HAP-1 (cell line): ENCODE data around the gene TMEM198.
A peak's percentile ranks its signal among the peaks of the same experiment; 100 is the strongest.

Source experiments
- DNase-seq, 2 experiments: peaks; one replicate each; pipeline ENCODE4 v3.0.0-alpha.2; 2016 to 2020; ENCODE audit warnings: low spot score in 2 of 2
- H3K27me3 ChIP-seq: fragments of 250-450 bp; sonication (Bioruptor Pico); 2 replicates; pipeline ENCODE4 v1.5.1; 2020; ENCODE audit warnings: low read depth, mild to moderate bottlenecking, moderate library complexity
- H3K36me3 ChIP-seq: fragments of 250-450 bp; sonication (Bioruptor Pico); replicated peaks from 2 replicates; pipeline ENCODE4 v1.5.1; 2020; ENCODE audit warnings: mild to moderate bottlenecking
- H3K4me1 ChIP-seq: fragments of 250-450 bp; sonication (Bioruptor Pico); 2 replicates; pipeline ENCODE4 v1.5.1; 2020; ENCODE audit warnings: mild to moderate bottlenecking
- H3K4me3 ChIP-seq: fragments of 250-450 bp; sonication (Bioruptor Pico); 2 replicates; pipeline ENCODE4 v1.5.1; 2020; ENCODE audit warnings: mild to moderate bottlenecking, moderate library complexity
- H3K9me3 ChIP-seq: fragments of 250-450 bp; sonication (Bioruptor Pico); 2 replicates; pipeline ENCODE4 v1.5.1; 2020; ENCODE audit warnings: mild to moderate bottlenecking, moderate library complexity
- in situ Hi-C: fragments of 300-500 bp; cut with MboI; formaldehyde crosslinking; loops from 3 replicates; pipeline ENCODE4 v1.14.3; 2020; ENCODE audit warnings: low sequenced_read_pairs, inconsistent platforms, mixed read lengths

Gene TMEM198

DNA sequence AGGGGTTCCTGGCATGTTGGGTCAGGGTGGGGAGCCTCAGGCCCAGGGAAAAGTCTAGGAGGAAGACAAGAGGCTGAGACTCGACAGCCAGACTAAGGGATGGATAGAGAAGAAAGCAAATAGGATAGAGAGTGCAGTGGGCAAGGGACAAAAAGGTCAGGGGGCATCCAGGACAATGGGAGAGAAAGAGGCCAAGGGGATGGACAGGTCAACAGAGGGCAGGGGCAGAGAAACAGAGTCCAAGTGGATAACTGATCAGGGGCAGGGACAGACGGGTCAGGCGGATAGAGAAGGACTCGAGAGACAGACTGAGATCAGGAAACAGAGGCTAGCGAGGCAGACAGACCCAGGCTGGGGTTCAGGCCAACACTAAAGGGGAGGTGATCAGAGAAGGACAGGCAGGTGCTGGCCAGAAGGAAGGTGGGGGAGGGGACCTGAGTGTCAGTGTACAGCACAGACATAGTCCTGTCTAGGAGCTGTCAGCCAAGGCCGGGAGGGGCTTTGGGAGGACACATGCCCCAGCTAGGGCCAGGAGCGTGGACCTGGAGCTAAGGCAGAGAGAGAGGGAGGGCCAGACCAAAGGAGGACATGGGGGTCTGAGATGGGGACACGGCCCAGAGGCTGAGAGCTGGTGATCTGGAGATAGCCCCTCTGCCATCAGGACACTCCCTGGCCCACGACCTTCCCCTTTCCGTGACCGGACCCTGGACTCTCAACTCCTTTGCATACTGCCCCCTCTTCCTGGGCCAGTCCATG, 17.3 kb upstream of the TMEM198 start:
- peaks cover 7% of the 10 kb centered on the region for H3K4me1 ChIP-seq
- H3K4me3 ChIP-seq = no peak overlapping the region
- H3K36me3 ChIP-seq = no peaks in the 10 kb centered on the region
- no peak for DNase-seq
- in situ Hi-C loops = loop anchor here (5.0 kb wide), 1 partner anchor 54 kb away; no protein-coding TSS in a partner anchor
- no peaks in the 10 kb centered on the region for H3K9me3 ChIP-seq
- H3K27me3 ChIP-seq = peaks cover 37% of the 10 kb centered on the region

DNA sequence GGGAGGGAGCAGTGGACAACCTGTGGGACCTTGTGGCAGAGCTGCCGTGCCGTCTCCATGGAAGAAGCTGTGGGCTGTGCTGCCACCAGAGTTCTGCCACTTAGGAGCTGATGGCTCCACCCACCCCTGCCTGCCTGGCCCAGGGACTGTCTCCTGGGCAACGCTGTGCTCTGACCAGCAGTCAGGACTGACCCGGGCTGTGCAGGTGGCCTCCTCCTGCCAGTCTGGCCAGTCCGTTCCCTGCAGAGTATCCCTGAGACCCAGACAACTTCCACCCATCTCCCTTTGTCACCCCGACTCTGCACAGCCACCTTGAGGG, 16.8 kb upstream of the TMEM198 start:
- DNase-seq = no peak
- in situ Hi-C loops = loop anchor here (5.0 kb wide), 1 partner anchor 55 kb away; no protein-coding TSS in a partner anchor
- Histone ChIP-seq H3K4me3 (no peak overlapping the region), H3K36me3 (no peaks in the 10 kb centered on the region), H3K4me1 (peaks cover 3% of the 10 kb centered on the region), H3K9me3 (no peaks in the 10 kb centered on the region), H3K27me3 (peaks cover 43% of the 10 kb centered on the region)

DNA sequence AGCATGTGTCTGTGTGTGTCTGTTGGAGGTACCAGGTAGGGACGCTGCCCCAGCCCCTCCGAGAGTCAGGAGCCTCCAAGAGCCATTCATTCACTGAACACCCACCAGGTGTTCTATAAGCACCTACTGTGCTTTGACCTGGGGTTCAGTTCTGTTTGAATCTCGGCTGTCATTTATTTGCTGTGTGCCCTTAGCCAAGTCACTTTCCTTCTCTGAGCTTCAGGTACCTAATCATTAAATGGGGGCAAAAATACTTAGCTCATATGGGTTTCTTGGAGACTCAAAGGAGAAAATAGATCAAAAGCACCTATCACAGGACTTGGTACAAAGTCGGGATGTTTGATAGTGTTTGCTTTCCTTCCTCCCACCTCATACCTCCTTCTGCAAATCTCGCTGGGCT, 16.4 kb upstream of the TMEM198 start:
- no peak for DNase-seq
- H3K4me3 ChIP-seq = no peak overlapping the region
- peaks cover 47% of the 10 kb centered on the region for H3K27me3 ChIP-seq
- in situ Hi-C loops = loop anchor here (5.0 kb wide), 1 partner anchor 55 kb away; no protein-coding TSS in a partner anchor
- no peaks in the 10 kb centered on the region for H3K36me3 ChIP-seq
- peaks cover 3% of the 10 kb centered on the region; the same call in 1 of the 2 replicates for H3K4me1 ChIP-seq
- no peaks in the 10 kb centered on the region for H3K9me3 ChIP-seq

DNA sequence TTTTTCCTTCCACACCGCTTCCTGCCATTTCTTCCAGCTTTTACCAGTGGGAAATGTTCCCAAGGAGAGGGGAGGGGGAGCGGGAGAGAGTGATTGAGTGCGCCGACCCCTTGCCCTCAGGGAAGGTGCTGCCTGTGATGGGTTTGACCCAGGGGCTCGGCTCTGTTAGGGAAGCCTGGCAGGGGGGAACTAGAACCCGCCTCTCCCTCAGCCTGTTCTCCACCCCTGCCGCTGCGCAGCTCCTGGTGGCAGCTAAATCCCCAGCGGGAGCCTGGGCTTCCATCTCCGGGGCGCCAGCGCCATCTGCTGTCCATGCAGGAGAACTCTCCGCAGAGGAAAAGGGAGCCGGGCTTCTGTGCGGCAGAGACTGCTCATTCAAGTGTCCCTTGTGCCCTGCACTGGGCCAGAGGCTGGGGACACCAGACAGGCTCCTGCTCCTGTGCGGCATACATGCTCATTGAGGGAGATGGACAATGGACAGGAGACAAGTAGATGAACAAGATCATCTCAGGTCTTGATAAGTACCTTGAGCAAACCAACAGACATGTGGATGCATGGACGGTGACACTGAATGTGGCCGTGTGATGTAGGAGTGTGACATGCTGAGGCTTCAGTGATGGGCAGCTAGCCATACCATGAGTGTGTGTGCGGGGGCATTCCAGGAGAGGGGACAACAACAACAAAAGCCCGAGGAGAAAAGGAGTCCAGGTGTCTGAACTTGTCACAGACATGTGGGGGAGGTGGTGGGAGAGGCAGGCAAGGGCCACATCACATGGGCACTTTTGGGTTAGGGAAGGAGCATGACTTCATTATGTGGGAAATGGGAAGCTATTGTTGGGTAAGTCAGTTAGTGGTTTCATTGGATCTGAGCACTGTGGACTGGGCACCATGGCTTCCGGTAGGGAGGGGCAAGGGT, 13.5 kb upstream of the TMEM198 start:
- H3K9me3 ChIP-seq = no peaks in the 10 kb centered on the region
- H3K36me3 ChIP-seq = no peaks in the 10 kb centered on the region
- DNase-seq = peak; percentile 82 to 94
- H3K4me3 ChIP-seq = no peak overlapping the region
- H3K4me1 ChIP-seq = no peaks in the 10 kb centered on the region
- H3K27me3 ChIP-seq = peaks cover 55% of the 10 kb centered on the region
- in situ Hi-C loops = loop anchor here (5.0 kb wide), 1 partner anchor 128 kb away; no protein-coding TSS in a partner anchor

DNA sequence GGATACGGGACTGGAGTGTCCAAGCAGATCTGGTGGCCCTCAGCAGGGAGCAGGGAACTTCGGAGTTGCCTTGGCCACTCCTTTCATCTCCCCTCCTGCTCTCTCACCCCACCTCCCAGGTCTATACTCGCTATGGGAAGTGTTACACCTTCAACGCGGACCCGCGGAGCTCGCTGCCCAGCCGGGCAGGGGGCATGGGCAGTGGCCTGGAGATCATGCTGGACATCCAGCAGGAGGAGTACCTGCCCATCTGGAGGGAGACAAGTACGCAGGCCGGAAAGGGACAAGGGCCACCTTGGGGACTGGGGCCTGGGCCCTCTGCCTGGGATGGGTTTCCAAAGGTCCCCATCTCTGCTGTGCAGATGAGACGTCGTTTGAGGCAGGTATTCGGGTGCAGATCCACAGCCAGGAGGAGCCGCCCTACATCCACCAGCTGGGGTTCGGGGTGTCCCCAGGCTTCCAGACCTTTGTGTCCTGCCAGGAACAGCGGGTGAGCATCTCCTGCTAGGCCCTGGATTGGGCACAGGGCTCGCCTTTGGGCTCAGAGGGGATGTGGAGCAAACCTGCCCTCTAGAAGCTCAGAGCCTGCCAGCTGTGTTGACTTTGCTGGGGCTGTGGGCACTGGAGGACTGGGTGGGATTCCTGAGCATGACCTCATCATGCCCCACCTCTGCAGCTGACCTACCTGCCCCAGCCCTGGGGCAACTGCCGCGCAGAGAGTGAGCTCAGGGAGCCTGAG, 12.0 kb upstream of the TMEM198 start:
- peaks cover 53% of the 10 kb centered on the region for H3K27me3 ChIP-seq
- no peaks in the 10 kb centered on the region for H3K9me3 ChIP-seq
- in situ Hi-C loops = loop anchor here (5.0 kb wide), 1 partner anchor 130 kb away; no protein-coding TSS in a partner anchor
- no peaks in the 10 kb centered on the region for H3K4me1 ChIP-seq
- H3K4me3 ChIP-seq = no peak overlapping the region
- no peak for DNase-seq
- H3K36me3 ChIP-seq = no peaks in the 10 kb centered on the region

DNA sequence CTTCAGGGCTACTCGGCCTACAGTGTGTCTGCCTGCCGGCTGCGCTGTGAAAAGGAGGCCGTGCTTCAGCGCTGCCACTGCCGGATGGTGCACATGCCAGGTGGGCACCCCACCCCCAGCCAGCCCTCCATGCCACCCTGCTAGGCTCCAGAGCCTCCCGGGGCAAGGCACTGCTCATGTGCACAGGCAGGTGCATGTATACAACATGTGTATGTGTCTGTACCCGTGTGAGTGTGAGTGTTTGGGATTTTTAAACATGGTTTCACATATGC, 11.5 kb upstream of the TMEM198 start:
- H3K27me3 ChIP-seq = peaks cover 48% of the 10 kb centered on the region
- no peak overlapping the region for H3K4me3 ChIP-seq
- in situ Hi-C loops = loop anchor here (5.0 kb wide), 1 partner anchor 130 kb away; no protein-coding TSS in a partner anchor
- H3K4me1 ChIP-seq = no peaks in the 10 kb centered on the region
- no peaks in the 10 kb centered on the region for H3K36me3 ChIP-seq
- DNase-seq = no peak
- no peaks in the 10 kb centered on the region for H3K9me3 ChIP-seq

DNA sequence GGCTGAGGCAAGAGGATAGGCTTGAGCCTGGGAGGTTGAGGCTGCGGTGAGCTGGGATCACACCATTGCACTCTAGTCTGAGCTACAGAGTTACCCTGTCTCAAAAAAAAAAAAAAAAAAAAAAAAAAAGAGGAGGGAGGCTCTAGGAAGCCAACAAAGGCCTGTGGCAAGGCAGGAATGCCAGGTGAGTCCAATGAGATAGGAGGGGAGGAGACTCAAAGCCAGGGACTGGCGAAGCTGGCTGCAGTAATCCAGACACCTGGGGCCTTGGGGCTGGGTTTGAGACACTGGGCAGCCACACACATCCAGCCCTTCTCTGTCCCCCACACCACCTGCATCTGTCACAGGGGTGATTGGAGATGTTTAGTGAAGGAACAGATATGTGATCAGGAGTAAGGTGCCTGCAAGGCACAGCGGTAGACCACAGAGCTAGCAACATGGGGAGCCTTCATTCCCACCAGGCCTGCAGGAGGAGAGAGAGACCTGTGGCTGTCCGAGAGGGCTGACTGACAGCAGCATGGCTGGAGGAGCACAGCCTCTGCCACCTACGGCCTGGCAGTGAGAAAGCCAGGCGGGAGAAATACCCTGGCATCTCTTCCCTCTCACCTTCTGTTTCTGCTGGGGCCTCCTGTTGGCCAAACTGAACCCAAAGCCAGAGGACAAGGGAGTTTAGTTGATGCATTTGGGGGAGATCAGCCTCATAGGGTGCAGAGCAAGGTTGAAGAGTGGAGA, 9.7 kb upstream of the TMEM198 start:
- H3K4me1 ChIP-seq = no peaks in the 10 kb centered on the region
- peaks cover 33% of the 10 kb centered on the region for H3K27me3 ChIP-seq
- no peaks in the 10 kb centered on the region for H3K9me3 ChIP-seq
- no peaks in the 10 kb centered on the region; the same call in 1 of the 2 replicates for H3K36me3 ChIP-seq
- DNase-seq = no peak
- no peak overlapping the region for H3K4me3 ChIP-seq
- in situ Hi-C loops = loop anchor here (5.0 kb wide), 1 partner anchor 132 kb away; no protein-coding TSS in a partner anchor

DNA sequence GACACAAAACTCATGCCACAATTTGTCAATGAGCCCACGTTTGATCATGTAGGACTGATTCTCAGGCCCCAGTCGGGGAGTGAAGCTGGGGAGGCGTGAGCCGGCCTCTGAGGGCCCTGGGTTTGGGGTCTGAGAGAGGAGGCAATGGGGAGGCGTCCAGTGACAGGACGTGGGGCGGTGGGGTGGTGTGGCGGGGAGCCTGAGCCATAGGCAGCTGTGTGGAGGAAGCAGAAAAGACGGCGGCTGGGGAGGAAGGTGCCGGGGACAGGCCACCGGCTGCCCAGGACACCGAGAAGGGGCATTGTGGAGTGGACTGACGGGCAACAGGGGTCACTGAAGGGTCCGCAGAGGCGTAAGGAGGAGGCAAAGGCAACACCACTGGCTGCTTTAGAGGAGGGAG, 7.4 kb upstream of the TMEM198 start:
- Histone ChIP-seq H3K4me1 (no peaks in the 10 kb centered on the region; the same call in 1 of the 2 replicates), H3K4me3 (no peak overlapping the region), H3K36me3 (peaks cover 15% of the 10 kb centered on the region), H3K9me3 (no peaks in the 10 kb centered on the region), H3K27me3 (peaks cover 18% of the 10 kb centered on the region)
- no peak for DNase-seq
- in situ Hi-C loops = no loop called here

DNA sequence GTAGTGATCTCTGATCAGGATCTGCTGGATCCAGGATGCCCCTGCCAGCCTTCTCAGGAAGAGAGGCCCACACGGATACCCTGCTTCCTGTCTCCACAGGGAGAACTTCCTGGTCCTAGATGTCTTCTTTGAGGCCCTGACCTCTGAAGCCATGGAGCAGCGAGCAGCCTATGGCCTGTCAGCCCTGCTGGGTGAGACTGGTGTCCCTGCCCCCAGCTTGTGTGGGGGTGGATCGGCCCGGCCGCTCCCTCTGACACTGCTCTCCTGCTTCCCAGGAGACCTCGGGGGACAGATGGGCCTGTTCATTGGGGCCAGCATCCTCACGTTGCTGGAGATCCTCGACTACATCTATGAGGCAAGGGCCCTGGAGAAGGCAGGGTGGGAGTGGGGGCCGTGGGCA, 6.9 kb upstream of the TMEM198 start:
- H3K27me3 ChIP-seq = peaks cover 13% of the 10 kb centered on the region
- in situ Hi-C loops = no loop called here
- DNase-seq = no peak

DNA sequence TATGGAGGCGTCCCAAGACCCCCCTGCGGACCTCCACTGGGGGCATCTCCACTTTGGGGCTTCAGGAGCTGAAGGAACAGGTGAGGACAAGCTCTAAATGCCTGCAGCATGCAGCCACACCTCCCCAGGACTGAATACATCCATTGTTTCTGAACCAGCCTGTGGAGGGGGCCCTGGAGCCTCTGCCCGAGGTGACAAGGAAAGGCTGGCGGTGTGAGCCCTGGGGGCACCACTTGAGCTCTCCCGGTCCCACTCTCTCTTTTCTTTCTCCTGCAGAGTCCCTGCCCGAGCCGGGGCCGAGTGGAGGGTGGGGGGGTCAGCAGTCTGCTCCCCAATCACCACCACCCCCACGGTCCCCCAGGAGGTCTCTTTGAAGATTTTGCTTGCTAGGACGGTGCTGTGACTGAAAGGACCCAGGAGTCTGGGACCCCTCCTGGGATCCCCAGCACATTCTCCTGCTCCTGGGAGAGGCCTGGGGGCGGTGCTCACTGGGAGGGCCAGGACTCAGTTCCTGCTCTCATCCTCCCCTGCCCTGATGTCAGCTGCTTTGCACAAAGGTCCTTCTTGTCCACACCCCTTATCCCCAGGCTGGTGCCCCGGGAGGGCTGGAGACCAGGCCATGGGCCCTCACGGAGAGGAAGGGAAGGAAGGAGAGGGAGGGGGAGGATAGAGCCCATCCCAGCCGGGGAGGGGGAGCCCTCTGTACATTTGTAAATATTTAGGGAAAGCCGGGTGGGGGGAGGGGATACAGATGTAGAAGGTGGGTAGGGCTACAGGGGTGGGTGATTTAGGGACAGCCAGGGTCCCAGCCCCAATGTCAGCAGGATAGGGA, 6.0 kb upstream of the TMEM198 start:
- H3K4me3 ChIP-seq = no peak overlapping the region
- peaks cover 8% of the 10 kb centered on the region; the same call in 1 of the 2 replicates for H3K4me1 ChIP-seq
- peaks cover 4% of the 10 kb centered on the region for H3K27me3 ChIP-seq
- DNase-seq = no peak
- in situ Hi-C loops = no loop called here
- H3K36me3 ChIP-seq = peaks cover 19% of the 10 kb centered on the region
- H3K9me3 ChIP-seq = no peaks in the 10 kb centered on the region

More for the DNA sequence above, 6.9 kb upstream of the TMEM198 start:
- Histone ChIP-seq H3K4me3 (no peak overlapping the region), H3K36me3 (peaks cover 19% of the 10 kb centered on the region), H3K9me3 (no peaks in the 10 kb centered on the region), H3K4me1 (peaks cover 2% of the 10 kb centered on the region; the same call in 1 of the 2 replicates)

DNA sequence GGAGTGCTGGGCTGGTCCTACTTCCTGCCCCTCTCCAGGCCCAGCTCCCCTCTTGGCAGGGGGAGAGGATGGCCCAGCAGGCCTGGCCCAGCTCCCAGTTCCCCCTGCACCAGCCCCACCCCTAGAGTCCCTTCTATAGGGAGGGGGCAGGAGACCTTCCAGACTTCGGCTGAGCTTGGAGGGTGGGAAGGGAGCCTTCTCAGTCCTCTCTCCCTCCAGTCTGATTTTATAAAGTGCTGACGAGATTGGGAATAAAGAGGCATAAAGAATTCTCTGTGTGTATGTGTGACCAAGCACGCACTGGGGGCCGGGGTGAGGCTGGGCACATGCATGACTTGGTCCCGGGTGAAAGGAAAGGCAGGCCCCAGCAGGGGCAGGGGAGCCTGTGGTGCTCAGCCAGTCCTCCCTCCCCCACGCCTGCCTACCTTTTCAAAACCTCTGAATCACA, 5.3 kb upstream of the TMEM198 start:
- peaks cover 2% of the 10 kb centered on the region; the same call in 1 of the 2 replicates for H3K27me3 ChIP-seq
- peaks cover 19% of the 10 kb centered on the region for H3K36me3 ChIP-seq
- no peaks in the 10 kb centered on the region for H3K9me3 ChIP-seq
- in situ Hi-C loops = no loop called here
- no peak overlapping the region for H3K4me3 ChIP-seq
- peaks cover 8% of the 10 kb centered on the region; the same call in 1 of the 2 replicates for H3K4me1 ChIP-seq
- no peak for DNase-seq
